Measurements from ENCODE around the gene IQCH.

IQCH gene

GRCh38 chr15:67512140-67512539, 257.6 kb downstream of the IQCH start:
- Histone ChIP-seq H3K27ac (ENCODE audit: low read depth, low read length) (no peak overlapping the region), H3K79me2 (ENCODE audit: control insufficient read depth, low read length) (no peaks in the 10 kb centered on the region), H3K27me3 (ENCODE audit: control insufficient read depth, low read length) (no peaks in the 10 kb centered on the region), H3K4me2 (ENCODE audit: low read length) (no peak overlapping the region), H3K36me3 (ENCODE audit: control insufficient read depth, low read length) (peaks cover 14% of the 10 kb centered on the region), H3F3A (ENCODE audit: control insufficient read depth, insufficient read depth) (no peaks in the 10 kb centered on the region; the same call in 1 of the 2 replicates), H3K4me1 (ENCODE audit: control insufficient read depth, low read length) (peaks cover 4% of the 10 kb centered on the region), H3K9me3 (ENCODE audit: control insufficient read depth, insufficient read depth, low read length) (no peaks in the 10 kb centered on the region), H4K20me1 (ENCODE audit: control insufficient read depth, insufficient read depth, low read depth, low read length) (no peaks in the 10 kb centered on the region), H3K4me3 (ENCODE audit: low read length) (no peak overlapping the region), H3K9me2 (replicated peaks; ENCODE audit: control insufficient read depth, low read length) (no peaks in the 10 kb centered on the region)
- TF ChIP-seq EZH2phosphoT487 (IDR thresholded peaks at IDR 0.05; ENCODE audit: borderline replicate concordance, low read length) (no peak), CTCF (IDR thresholded peaks at IDR 0.05; ENCODE audit: low read depth, low read length, poor library complexity, severe bottlenecking) (no peak)

GRCh38 chr15:67512933-67513714, 258.5 kb downstream of the IQCH start:
- TF ChIP-seq CTCF (IDR thresholded peaks at IDR 0.05; ENCODE audit: low read depth, low read length, poor library complexity, severe bottlenecking): no peak
- no peak for TF ChIP-seq EZH2phosphoT487 (IDR thresholded peaks at IDR 0.05; ENCODE audit: borderline replicate concordance, low read length)
- H3K27ac ChIP-seq (ENCODE audit: low read depth, low read length): no peak overlapping the region
- no peak overlapping the region for H3K4me3 ChIP-seq (ENCODE audit: low read length)
- H3K79me2 ChIP-seq (ENCODE audit: control insufficient read depth, low read length): no peaks in the 10 kb centered on the region
- H3K9me3 ChIP-seq (ENCODE audit: control insufficient read depth, insufficient read depth, low read length): no peaks in the 10 kb centered on the region
- no peaks in the 10 kb centered on the region for H3K9me2 ChIP-seq (replicated peaks; ENCODE audit: control insufficient read depth, low read length)
- H4K20me1 ChIP-seq (ENCODE audit: control insufficient read depth, insufficient read depth, low read depth, low read length): no peaks in the 10 kb centered on the region
- no peaks in the 10 kb centered on the region for H3K4me1 ChIP-seq (ENCODE audit: control insufficient read depth, low read length)
- no peaks in the 10 kb centered on the region for H3K27me3 ChIP-seq (ENCODE audit: control insufficient read depth, low read length)
- no peak overlapping the region for H3K4me2 ChIP-seq (ENCODE audit: low read length)
- no peaks in the 10 kb centered on the region; the same call in 1 of the 2 replicates for H3F3A ChIP-seq (ENCODE audit: control insufficient read depth, insufficient read depth)
- peaks cover 14% of the 10 kb centered on the region for H3K36me3 ChIP-seq (ENCODE audit: control insufficient read depth, low read length)

GRCh38 chr15:67515090-67515489, 260.5 kb downstream of the IQCH start:
- H3F3A ChIP-seq (ENCODE audit: control insufficient read depth, insufficient read depth): no peaks in the 10 kb centered on the region; the same call in 1 of the 2 replicates
- peaks cover 3% of the 10 kb centered on the region for H3K4me1 ChIP-seq (ENCODE audit: control insufficient read depth, low read length)
- no peaks in the 10 kb centered on the region for H3K9me3 ChIP-seq (ENCODE audit: control insufficient read depth, insufficient read depth, low read length)
- H3K9me2 ChIP-seq (replicated peaks; ENCODE audit: control insufficient read depth, low read length): no peaks in the 10 kb centered on the region
- H3K4me3 ChIP-seq (ENCODE audit: low read length): no peak overlapping the region
- TF ChIP-seq EZH2phosphoT487 (IDR thresholded peaks at IDR 0.05; ENCODE audit: borderline replicate concordance, low read length): no peak
- TF ChIP-seq CTCF (IDR thresholded peaks at IDR 0.05; ENCODE audit: low read depth, low read length, poor library complexity, severe bottlenecking): no peak
- no peak overlapping the region for H3K27ac ChIP-seq (ENCODE audit: low read depth, low read length)
- H3K79me2 ChIP-seq (ENCODE audit: control insufficient read depth, low read length): no peaks in the 10 kb centered on the region
- no peaks in the 10 kb centered on the region for H4K20me1 ChIP-seq (ENCODE audit: control insufficient read depth, insufficient read depth, low read depth, low read length)
- peaks cover 14% of the 10 kb centered on the region for H3K36me3 ChIP-seq (ENCODE audit: control insufficient read depth, low read length)
- H3K4me2 ChIP-seq (ENCODE audit: low read length): no peak overlapping the region
- H3K27me3 ChIP-seq (ENCODE audit: control insufficient read depth, low read length): no peaks in the 10 kb centered on the region

Data from DOHH2 (cell line).